Astrocyte of the spinal cord (primary cell): Measurements from ENCODE around the gene TMPRSS7.
A peak's percentile ranks its signal among the peaks of the same experiment; 100 is the strongest.

Experiments
- DNase-seq: peaks from one replicate; pipeline ENCODE4 v3.0.0; 2011; ENCODE audit warnings: low read depth, low spot score
- H3K4me3 ChIP-seq: 2 replicates; pipeline ENCODE4 v1.5.1; 2011; ENCODE audit warnings: low read depth, mild to moderate bottlenecking, low read length, moderate library complexity
- in situ Hi-C: cut with HindIII; loops from 2 replicates; pipeline ENCODE4 v1.10.0; 2017; ENCODE audit warnings: low sequenced_read_pairs
- TF ChIP-seq, protein P1 (sequence below): IDR thresholded peaks from 2 replicates; pipeline ENCODE4 v1.5.1; 2012; ENCODE audit warnings: low read depth, mild to moderate bottlenecking, low read length, inconsistent platforms

Gene TMPRSS7, protein sequence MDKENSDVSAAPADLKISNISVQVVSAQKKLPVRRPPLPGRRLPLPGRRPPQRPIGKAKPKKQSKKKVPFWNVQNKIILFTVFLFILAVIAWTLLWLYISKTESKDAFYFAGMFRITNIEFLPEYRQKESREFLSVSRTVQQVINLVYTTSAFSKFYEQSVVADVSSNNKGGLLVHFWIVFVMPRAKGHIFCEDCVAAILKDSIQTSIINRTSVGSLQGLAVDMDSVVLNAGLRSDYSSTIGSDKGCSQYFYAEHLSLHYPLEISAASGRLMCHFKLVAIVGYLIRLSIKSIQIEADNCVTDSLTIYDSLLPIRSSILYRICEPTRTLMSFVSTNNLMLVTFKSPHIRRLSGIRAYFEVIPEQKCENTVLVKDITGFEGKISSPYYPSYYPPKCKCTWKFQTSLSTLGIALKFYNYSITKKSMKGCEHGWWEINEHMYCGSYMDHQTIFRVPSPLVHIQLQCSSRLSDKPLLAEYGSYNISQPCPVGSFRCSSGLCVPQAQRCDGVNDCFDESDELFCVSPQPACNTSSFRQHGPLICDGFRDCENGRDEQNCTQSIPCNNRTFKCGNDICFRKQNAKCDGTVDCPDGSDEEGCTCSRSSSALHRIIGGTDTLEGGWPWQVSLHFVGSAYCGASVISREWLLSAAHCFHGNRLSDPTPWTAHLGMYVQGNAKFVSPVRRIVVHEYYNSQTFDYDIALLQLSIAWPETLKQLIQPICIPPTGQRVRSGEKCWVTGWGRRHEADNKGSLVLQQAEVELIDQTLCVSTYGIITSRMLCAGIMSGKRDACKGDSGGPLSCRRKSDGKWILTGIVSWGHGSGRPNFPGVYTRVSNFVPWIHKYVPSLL

GRCh38 chr3:112034436-112034835 is at the start of gene TMPRSS7:
TMPRSS7 (plus strand) TSS chr3:112034736; CDS start chr3:112034846, 110 bp downstream.
- no peak for DNase-seq
- in situ Hi-C loops: no loop called here
- no peak within 1 kb of the TSS for H3K4me3 ChIP-seq
- TF ChIP-seq, protein P1, sequence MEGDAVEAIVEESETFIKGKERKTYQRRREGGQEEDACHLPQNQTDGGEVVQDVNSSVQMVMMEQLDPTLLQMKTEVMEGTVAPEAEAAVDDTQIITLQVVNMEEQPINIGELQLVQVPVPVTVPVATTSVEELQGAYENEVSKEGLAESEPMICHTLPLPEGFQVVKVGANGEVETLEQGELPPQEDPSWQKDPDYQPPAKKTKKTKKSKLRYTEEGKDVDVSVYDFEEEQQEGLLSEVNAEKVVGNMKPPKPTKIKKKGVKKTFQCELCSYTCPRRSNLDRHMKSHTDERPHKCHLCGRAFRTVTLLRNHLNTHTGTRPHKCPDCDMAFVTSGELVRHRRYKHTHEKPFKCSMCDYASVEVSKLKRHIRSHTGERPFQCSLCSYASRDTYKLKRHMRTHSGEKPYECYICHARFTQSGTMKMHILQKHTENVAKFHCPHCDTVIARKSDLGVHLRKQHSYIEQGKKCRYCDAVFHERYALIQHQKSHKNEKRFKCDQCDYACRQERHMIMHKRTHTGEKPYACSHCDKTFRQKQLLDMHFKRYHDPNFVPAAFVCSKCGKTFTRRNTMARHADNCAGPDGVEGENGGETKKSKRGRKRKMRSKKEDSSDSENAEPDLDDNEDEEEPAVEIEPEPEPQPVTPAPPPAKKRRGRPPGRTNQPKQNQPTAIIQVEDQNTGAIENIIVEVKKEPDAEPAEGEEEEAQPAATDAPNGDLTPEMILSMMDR: no peak

DNA sequence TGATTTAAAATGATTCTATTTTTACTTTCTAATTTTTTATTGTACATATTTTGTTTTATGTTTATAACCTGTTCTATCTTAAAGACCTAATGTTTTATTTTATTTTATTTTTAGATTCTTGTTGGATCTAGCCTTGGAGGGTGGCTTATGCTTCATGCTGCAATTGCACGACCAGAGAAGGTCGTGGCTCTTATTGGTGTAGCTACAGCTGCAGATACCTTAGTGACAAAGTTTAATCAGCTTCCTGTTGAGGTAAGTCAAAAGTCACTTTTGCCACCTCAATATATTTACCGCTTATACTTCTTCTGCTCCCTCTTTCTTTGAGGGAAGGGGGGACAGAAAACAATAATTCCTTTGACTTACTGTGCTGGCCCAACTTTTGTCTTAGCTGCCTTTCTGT is 47.7 kb upstream of the TMPRSS7 start:
- no peak for DNase-seq
- in situ Hi-C loops: no loop called here
- TF ChIP-seq, protein P1: no peak
- H3K4me3 ChIP-seq: no peak overlapping the region

GRCh38 chr3:111989061-111989678 is 45.4 kb upstream of the TMPRSS7 start:
- DNase-seq: peak; percentile 80
- in situ Hi-C loops: no loop called here
- TF ChIP-seq, protein P1: peak; percentile 79
- no peak overlapping the region for H3K4me3 ChIP-seq

- in situ Hi-C loops: no loop called here
- no peak for DNase-seq
- TF ChIP-seq, protein P1: no peak
- no peak overlapping the region for H3K4me3 ChIP-seq
Measured at GRCh38 chr3:111993038-111993437, 41.5 kb upstream of the TMPRSS7 start.

GRCh38 chr3:111998636-111999483 is 35.7 kb upstream of the TMPRSS7 start, which contains the start of gene TAGLN3:
TAGLN3 (plus strand) TSS chr3:111998922; CDS start chr3:111999423, 501 bp downstream.
- DNase-seq: peak; percentile 38
- H3K4me3 ChIP-seq: peak within 1 kb of the TSS; percentile 51
- TF ChIP-seq, protein P1: no peak
- in situ Hi-C loops: no loop called here
